MM.1S (cell line): ENCODE results near the gene ATP2C1.
"Not testable (repeated sequence)": the region's sequence is repeated elsewhere in the genome, so short reads cannot be mapped to it uniquely, and the experiment has no call there.

ENCODE experiments used
- DNase-seq: peaks from one replicate; pipeline ENCODE4 v3.0.0-alpha.2; 2015
- H2AFZ ChIP-seq: fragments of 300-600 bp; sonication (generic); 2 replicates; pipeline ENCODE4 v1.6.0; 2016; ENCODE audit warnings: antibody characterized with exemption, low read length
- H3F3A ChIP-seq: fragments of 300-600 bp; sonication (generic); 2 replicates; pipeline ENCODE4 v1.6.1; 2016; ENCODE audit warnings: mild to moderate bottlenecking, antibody characterized with exemption, low read length, moderate library complexity, mixed read lengths; ENCODE audit not compliant: insufficient read depth
- H3K27ac ChIP-seq: fragments of 300-600 bp; sonication (generic); 2 replicates; pipeline ENCODE4 v1.5.1; 2016; ENCODE audit warnings: mild to moderate bottlenecking, low read length
- H3K27me3 ChIP-seq: fragments of 300-600 bp; sonication (generic); replicated peaks from 2 replicates; pipeline ENCODE4 v1.6.0; 2016; ENCODE audit warnings: low read length; ENCODE audit not compliant: insufficient read depth
- H3K36me3 ChIP-seq: fragments of 300-600 bp; sonication (generic); replicated peaks from 2 replicates; pipeline ENCODE4 v1.6.1; 2016; ENCODE audit warnings: mild to moderate bottlenecking, low read length, mixed read lengths; ENCODE audit not compliant: insufficient read depth
- H3K4me1 ChIP-seq: fragments of 300-600 bp; sonication (generic); 2 replicates; pipeline ENCODE4 v1.6.1; 2016; ENCODE audit warnings: low read length, mixed read lengths
- H3K4me2 ChIP-seq: fragments of 300-600 bp; sonication (generic); 2 replicates; pipeline ENCODE4 v1.6.0; 2016; ENCODE audit warnings: low read depth, low read length
- H3K4me3 ChIP-seq: fragments of 300-600 bp; sonication (generic); 2 replicates; pipeline ENCODE4 v1.5.1; 2016; ENCODE audit warnings: low read length, mixed read lengths
- H3K79me2 ChIP-seq: fragments of 300-600 bp; sonication (generic); 2 replicates; pipeline ENCODE4 v1.6.1; 2016; ENCODE audit warnings: mixed run types, low read length, mixed read lengths
- H3K9ac ChIP-seq: fragments of 300-600 bp; sonication (generic); 2 replicates; pipeline ENCODE4 v1.6.1; 2016; ENCODE audit warnings: low read length, mixed read lengths
- H3K9me2 ChIP-seq: fragments of 300-600 bp; sonication (generic); replicated peaks from 2 replicates; pipeline ENCODE4 v1.6.1; 2016; ENCODE audit warnings: mild to moderate bottlenecking, low read length, mixed read lengths; ENCODE audit not compliant: insufficient read depth
- H3K9me3 ChIP-seq: fragments of 300-600 bp; sonication (generic); replicated peaks from 2 replicates; pipeline ENCODE4 v1.6.1; 2016; ENCODE audit warnings: mild to moderate bottlenecking, low read length, mixed read lengths; ENCODE audit not compliant: insufficient read depth
- H4K20me1 ChIP-seq: fragments of 300-600 bp; sonication (generic); 2 replicates; pipeline ENCODE4 v1.6.1; 2016; ENCODE audit warnings: mild to moderate bottlenecking, low read length, moderate library complexity, mixed read lengths; ENCODE audit not compliant: insufficient read depth
- CTCF ChIP-seq: fragments of 300-600 bp; sonication (generic); IDR thresholded peaks from 2 replicates; pipeline ENCODE4 v1.5.1; 2016; ENCODE audit warnings: antibody characterized with exemption, low read length, mixed read lengths
- EZH2 ChIP-seq: fragments of 300-600 bp; sonication (generic); optimal IDR thresholded peaks from 2 replicates; pipeline ENCODE3; 2017; ENCODE audit warnings: low read depth, mild to moderate bottlenecking, antibody characterized with exemption, low read length, mixed read lengths
- EZH2phosphoT487 ChIP-seq: fragments of 300-600 bp; sonication (generic); IDR thresholded peaks from 2 replicates; pipeline ENCODE4 v1.6.1; 2018; ENCODE audit warnings: antibody characterized with exemption, low read length

Gene ATP2C1

GRCh38 chr3:131036200-131036816 lies 142.4 kb downstream of the ATP2C1 start:
- H3K27ac ChIP-seq = no peak overlapping the region
- H3K9ac ChIP-seq = no peak overlapping the region
- H3K4me1 ChIP-seq = peaks cover 13% of the 10 kb centered on the region
- H3K27me3 ChIP-seq = no peaks in the 10 kb centered on the region
- H3K36me3 ChIP-seq = no peaks in the 10 kb centered on the region
- H3K4me2 ChIP-seq = no peak overlapping the region
- no peaks in the 10 kb centered on the region for H3F3A ChIP-seq
- TF ChIP-seq EZH2phosphoT487 (no peak), CTCF (no peak), EZH2 (no peak)
- no peak overlapping the region for H3K4me3 ChIP-seq
- no peaks in the 10 kb centered on the region for H3K9me2 ChIP-seq
- no peaks in the 10 kb centered on the region for H4K20me1 ChIP-seq
- H3K79me2 ChIP-seq = no peaks in the 10 kb centered on the region
- DNase-seq = no peak
- H2AFZ ChIP-seq = no peak overlapping the region
- H3K9me3 ChIP-seq = no peaks in the 10 kb centered on the region

DNA sequence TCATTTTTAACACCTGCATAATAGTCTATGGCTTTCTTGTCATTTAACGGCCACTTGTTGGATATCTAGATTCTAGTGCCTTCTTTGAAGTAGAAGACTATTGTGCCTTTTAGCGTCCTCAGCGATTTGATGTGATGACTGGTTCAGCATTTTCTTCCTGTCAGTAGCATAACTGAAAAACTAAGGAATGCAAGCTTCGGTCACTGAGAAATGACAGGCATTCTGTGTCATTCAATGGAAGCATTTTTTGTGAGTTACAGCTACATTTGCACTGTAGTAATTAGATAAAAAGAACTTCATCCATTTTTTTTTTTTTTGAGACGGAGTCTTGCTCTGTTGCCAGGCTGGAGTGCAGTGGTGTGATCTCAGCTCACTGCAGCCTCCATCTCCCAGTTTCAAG lies 143.1 kb downstream of the ATP2C1 start:
- H3K4me3 ChIP-seq = no peak overlapping the region
- no peak overlapping the region for H3K4me2 ChIP-seq
- TF ChIP-seq CTCF = no peak
- no peak for TF ChIP-seq EZH2
- no peak for TF ChIP-seq EZH2phosphoT487

DNA sequence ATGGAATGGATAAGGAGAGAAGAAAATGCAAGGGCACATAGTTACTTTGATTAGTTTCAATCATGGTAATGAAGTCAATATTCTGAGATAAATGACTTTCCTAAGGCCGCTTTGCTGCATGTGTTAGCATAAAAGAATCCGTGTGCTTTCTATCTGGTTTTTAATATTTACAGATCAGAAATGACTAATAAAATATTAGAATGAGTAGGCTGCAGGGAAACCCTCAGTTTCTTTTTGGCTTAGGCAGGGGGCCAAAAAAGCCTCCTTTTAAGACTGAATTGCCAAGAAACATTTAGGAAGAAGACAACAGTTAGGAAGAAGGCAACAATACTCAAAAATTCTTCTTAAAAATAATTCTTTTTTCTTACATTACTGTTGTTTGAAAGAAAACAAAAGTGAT lies 144.4 kb downstream of the ATP2C1 start:
- peaks cover 25% of the 10 kb centered on the region for H3K4me1 ChIP-seq
- no peak overlapping the region for H3K27ac ChIP-seq
- no peaks in the 10 kb centered on the region for H4K20me1 ChIP-seq
- no peak for DNase-seq
- TF ChIP-seq EZH2 (no peak), CTCF (no peak), EZH2phosphoT487 (no peak)
- no peak overlapping the region for H2AFZ ChIP-seq
- no peaks in the 10 kb centered on the region for H3K79me2 ChIP-seq
- H3K9ac ChIP-seq = no peak overlapping the region
- no peak overlapping the region for H3K4me2 ChIP-seq
- no peaks in the 10 kb centered on the region for H3K36me3 ChIP-seq
- H3K9me3 ChIP-seq = no peaks in the 10 kb centered on the region
- H3K9me2 ChIP-seq = no peaks in the 10 kb centered on the region
- no peak overlapping the region for H3K4me3 ChIP-seq
- no peaks in the 10 kb centered on the region for H3K27me3 ChIP-seq
- no peaks in the 10 kb centered on the region for H3F3A ChIP-seq

More for the DNA sequence above, 143.1 kb downstream of the ATP2C1 start:
- Histone ChIP-seq H3K79me2 (no peaks in the 10 kb centered on the region), H3K9me2 (no peaks in the 10 kb centered on the region), H3K9ac (no peak overlapping the region), H3K27me3 (no peaks in the 10 kb centered on the region), H3K36me3 (no peaks in the 10 kb centered on the region), H3F3A (no peaks in the 10 kb centered on the region), H3K9me3 (no peaks in the 10 kb centered on the region), H3K27ac (no peak overlapping the region), H3K4me1 (peaks cover 20% of the 10 kb centered on the region), H2AFZ (no peak overlapping the region), H4K20me1 (no peaks in the 10 kb centered on the region)
- DNase-seq = no peak

- not testable (repeated sequence) for H3K27ac ChIP-seq, H3K36me3 ChIP-seq, H3K27me3 ChIP-seq, H3K9ac ChIP-seq, H3K4me3 ChIP-seq, H3F3A ChIP-seq, H3K9me3 ChIP-seq, H3K9me2 ChIP-seq, H4K20me1 ChIP-seq, H3K79me2 ChIP-seq
- Histone ChIP-seq H3K4me1 (peaks cover 29% of the 10 kb centered on the region), H3K4me2 (peak overlapping the region; percentile 48; the same call in 1 of the 2 replicates), H2AFZ (peak overlapping the region; percentile 51; the same call in 1 of the 2 replicates)
- DNase-seq = peak; percentile 63
Measured at GRCh38 chr3:131042271-131042985, 148.5 kb downstream of the ATP2C1 start.
